ENCODE measurements around the gene CD70.
"Not testable (repeated sequence)": the region's sequence is repeated elsewhere in the genome, so short reads cannot be mapped to it uniquely, and the experiment has no call there.

Gene CD70

DNA sequence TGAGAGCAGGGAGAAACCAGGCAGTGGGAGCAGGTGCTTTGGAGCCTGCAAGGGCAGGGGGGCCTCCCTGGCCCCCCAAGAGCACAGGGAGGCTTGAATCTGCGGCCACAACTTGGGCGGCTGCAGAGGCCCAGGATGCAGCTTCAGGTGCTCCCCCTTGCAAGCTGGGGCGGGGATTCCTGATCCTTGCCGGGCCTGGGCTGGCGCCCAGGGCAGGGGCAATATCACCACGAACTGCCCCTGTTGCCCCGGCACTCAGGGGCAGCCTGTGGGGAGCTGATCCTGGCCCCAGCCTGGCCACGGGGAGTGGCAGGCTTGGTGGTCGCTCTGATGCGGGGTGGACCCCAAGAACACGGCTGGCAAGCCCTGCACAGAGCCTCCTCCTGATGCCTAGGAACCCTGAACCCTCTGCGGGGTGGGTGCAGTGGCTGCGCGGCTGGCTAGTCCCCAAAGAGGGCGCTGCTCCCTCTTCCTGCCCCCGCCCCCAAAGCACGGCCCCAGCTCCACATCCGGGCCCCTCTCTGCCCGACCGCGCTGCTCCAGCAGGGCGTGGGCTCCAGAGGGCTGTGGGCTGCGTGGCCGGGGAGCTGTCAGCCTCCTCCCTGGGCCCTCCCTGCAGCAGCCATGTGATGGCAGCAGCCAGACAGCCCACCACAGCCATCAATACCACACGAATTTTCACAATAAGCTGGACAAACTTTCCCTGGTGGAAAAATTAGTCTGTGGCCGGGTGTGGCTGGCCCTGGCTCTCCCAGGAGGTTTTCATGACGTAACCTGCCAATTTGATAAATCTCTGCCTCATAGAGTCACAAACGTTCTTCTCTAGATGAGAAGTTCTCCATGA, 39.1 kb downstream of the CD70 start:
- Histone ChIP-seq H3K9ac (ENCODE audit: low read length in 5 of 5) (no peak overlapping the region), H3K4me3 (ENCODE audit: low read depth in 1 of 5, low read length in 5 of 5) (peak overlapping the region in 1 of 5 donors; percentile 30), H3K36me3 (ENCODE audit: control insufficient read depth in 5 of 5, insufficient read depth in 5 of 5, low read length in 5 of 5) (no peaks in the 10 kb centered on the region), H3K27me3 (ENCODE audit: control insufficient read depth in 5 of 5, insufficient read depth in 4 of 5, low read length in 5 of 5) (peaks cover 0 to 10% (median 0%) of the 10 kb centered on the region in 5 donors), H3K4me1 (ENCODE audit: control insufficient read depth in 5 of 5, insufficient read depth in 5 of 5, low read length in 5 of 5) (peaks cover 0 to 6% (median 4%) of the 10 kb centered on the region in 5 donors), H3K9me3 (ENCODE audit: control insufficient read depth in 5 of 5, low read length in 5 of 5) (peaks cover 0 to 6% (median 0%) of the 10 kb centered on the region in 5 donors), H3K27ac (ENCODE audit: low read depth, low read length) (no peak overlapping the region)

DNA sequence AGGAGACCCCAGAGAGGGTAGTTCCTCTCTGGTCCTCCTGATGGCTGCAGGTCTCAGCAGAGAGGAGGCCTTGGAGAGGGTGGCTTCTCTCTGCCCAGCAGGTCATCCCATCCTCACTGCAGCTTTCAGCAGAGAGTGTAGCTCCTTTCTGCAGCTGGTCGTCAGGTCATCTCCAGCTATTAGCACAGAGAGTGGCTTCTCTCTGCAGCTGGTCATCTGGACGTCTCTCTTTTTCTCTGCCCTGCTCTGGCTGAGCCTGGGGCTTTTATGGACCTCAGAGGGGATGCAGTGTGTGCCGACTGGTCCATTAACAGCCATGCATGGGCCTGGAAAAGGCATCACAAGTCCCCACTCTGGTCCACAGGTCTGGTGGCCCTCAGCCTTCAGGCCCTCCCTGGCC, 39.9 kb downstream of the CD70 start:
- peaks cover 0 to 6% (median 0%) of the 10 kb centered on the region in 5 donors for H3K9me3 ChIP-seq (ENCODE audit: control insufficient read depth in 5 of 5, low read length in 5 of 5)
- no peak overlapping the region for H3K4me3 ChIP-seq (ENCODE audit: low read depth in 1 of 5, low read length in 5 of 5)
- peaks cover 0 to 13% (median 0%) of the 10 kb centered on the region in 5 donors for H3K27me3 ChIP-seq (ENCODE audit: control insufficient read depth in 5 of 5, insufficient read depth in 4 of 5, low read length in 5 of 5)

DNA sequence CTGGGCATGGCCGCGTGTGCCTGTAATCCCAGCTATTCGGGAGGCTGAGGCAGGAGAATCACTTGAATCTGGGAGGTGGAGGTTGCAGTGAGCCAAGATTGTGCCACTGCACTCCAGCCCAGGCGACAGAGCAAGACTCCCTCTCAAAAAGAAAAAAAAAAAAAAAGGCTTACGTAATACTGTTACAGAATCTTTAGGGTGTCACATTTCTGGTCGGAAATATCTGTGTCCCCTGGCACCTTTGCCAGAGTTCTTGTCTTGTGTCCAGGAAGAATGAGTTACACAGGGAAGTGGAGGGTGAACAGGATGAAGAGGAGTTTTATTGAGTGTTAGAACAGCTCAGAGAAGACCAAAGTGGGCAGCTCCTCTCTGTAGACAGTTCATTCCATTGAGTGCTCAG, 40.3 kb downstream of the CD70 start:
- peaks cover 0 to 13% (median 0%) of the 10 kb centered on the region in 5 donors for H3K27me3 ChIP-seq (ENCODE audit: control insufficient read depth in 5 of 5, insufficient read depth in 4 of 5, low read length in 5 of 5)
- not testable (repeated sequence) for H3K4me1 ChIP-seq (ENCODE audit: control insufficient read depth in 5 of 5, insufficient read depth in 5 of 5, low read length in 5 of 5); H3K36me3 ChIP-seq (ENCODE audit: control insufficient read depth in 5 of 5, insufficient read depth in 5 of 5, low read length in 5 of 5); H3K27ac ChIP-seq (ENCODE audit: low read depth, low read length); H3K9ac ChIP-seq (ENCODE audit: low read length in 5 of 5); H3K4me3 ChIP-seq (ENCODE audit: low read depth in 1 of 5, low read length in 5 of 5); H3K9me3 ChIP-seq (ENCODE audit: control insufficient read depth in 5 of 5, low read length in 5 of 5)

More for the DNA sequence above, 39.9 kb downstream of the CD70 start:
- Histone ChIP-seq H3K36me3 (ENCODE audit: control insufficient read depth in 5 of 5, insufficient read depth in 5 of 5, low read length in 5 of 5) (no peaks in the 10 kb centered on the region), H3K27ac (ENCODE audit: low read depth, low read length) (no peak overlapping the region), H3K4me1 (ENCODE audit: control insufficient read depth in 5 of 5, insufficient read depth in 5 of 5, low read length in 5 of 5) (peaks cover 0 to 6% (median 4%) of the 10 kb centered on the region in 5 donors), H3K9ac (ENCODE audit: low read length in 5 of 5) (no peak overlapping the region)

DNA sequence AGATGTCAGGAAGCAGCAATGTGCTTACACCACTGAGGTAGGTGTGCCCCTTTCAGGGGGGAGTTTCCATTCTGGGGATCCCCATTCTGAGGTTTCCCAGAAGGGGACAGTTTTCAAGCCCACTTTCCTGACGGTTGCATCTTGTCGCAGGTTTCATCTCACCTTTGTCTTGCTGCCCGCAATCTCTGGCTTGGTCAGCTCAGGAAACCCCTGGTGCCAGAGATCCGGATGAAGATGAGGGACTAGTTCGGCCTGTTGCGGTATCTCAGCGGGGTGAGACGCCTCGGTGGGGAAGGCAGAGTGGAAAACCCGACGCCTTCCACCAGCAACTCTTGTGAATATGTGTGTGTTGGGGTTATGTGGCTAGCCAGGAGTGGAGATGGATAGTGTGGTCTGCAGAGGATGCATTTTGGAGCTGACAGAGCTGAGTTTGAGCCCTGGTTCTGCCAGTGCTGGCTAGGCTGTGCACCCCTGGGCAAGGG, 47.0 kb downstream of the CD70 start:
- no peak overlapping the region for H3K27ac ChIP-seq (ENCODE audit: low read depth, low read length)
- peaks cover 0 to 6% (median 0%) of the 10 kb centered on the region in 5 donors for H3K9me3 ChIP-seq (ENCODE audit: control insufficient read depth in 5 of 5, low read length in 5 of 5)

DNA sequence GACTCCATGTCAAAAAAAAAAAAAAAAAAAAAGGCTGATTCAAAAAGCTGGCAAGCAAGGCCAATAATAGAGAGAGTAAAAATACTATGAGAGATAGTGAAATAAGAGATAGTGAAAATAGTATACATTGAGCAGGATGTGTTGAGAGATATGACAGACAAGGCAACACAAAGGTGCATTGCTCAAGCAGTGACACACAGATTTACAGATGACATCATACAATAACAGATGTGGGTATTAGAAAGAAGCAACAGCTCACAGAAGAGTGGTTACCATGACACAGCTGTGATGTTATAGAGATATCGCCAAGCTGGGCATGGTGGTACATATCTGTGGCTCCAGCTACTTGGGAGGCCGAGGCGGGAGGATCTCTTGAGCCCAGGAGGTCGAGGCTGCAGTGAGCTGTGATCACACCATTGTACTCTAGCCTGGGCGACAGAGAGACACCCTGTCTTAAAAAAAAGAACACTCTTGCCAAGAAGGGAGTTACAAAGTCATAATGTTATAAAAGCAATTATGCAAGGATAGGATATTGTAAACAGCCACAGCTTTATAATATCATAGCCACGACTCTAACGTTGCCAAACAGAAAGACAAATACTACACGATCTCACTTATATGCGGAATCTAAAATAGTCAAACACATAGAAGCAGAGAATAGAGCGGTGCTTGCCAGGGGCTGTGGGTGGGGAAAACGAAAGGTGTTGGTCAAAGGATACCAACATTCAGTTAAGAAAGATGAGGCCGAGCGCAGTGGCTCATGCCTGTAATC, 49.8 kb downstream of the CD70 start:
- H3K9me3 ChIP-seq (ENCODE audit: control insufficient read depth in 5 of 5, low read length in 5 of 5): no peaks in the 10 kb centered on the region
- peaks cover 0 to 4% (median 0%) of the 10 kb centered on the region in 5 donors for H3K4me1 ChIP-seq (ENCODE audit: control insufficient read depth in 5 of 5, insufficient read depth in 5 of 5, low read length in 5 of 5)
- H3K9ac ChIP-seq (ENCODE audit: low read length in 5 of 5): no peak overlapping the region
- no peak overlapping the region for H3K27ac ChIP-seq (ENCODE audit: low read depth, low read length)
- H3K4me3 ChIP-seq (ENCODE audit: low read depth in 1 of 5, low read length in 5 of 5): no peak overlapping the region
- H3K36me3 ChIP-seq (ENCODE audit: control insufficient read depth in 5 of 5, insufficient read depth in 5 of 5, low read length in 5 of 5): no peaks in the 10 kb centered on the region
- no peaks in the 10 kb centered on the region for H3K27me3 ChIP-seq (ENCODE audit: control insufficient read depth in 5 of 5, insufficient read depth in 4 of 5, low read length in 5 of 5)

More for the DNA sequence above, 47.0 kb downstream of the CD70 start:
- Histone ChIP-seq H3K9ac (ENCODE audit: low read length in 5 of 5) (no peak overlapping the region), H3K4me3 (ENCODE audit: low read depth in 1 of 5, low read length in 5 of 5) (no peak overlapping the region), H3K4me1 (ENCODE audit: control insufficient read depth in 5 of 5, insufficient read depth in 5 of 5, low read length in 5 of 5) (no peaks in the 10 kb centered on the region), H3K27me3 (ENCODE audit: control insufficient read depth in 5 of 5, insufficient read depth in 4 of 5, low read length in 5 of 5) (peaks cover 0 to 3% (median 0%) of the 10 kb centered on the region in 5 donors), H3K36me3 (ENCODE audit: control insufficient read depth in 5 of 5, insufficient read depth in 5 of 5, low read length in 5 of 5) (no peaks in the 10 kb centered on the region)

DNA sequence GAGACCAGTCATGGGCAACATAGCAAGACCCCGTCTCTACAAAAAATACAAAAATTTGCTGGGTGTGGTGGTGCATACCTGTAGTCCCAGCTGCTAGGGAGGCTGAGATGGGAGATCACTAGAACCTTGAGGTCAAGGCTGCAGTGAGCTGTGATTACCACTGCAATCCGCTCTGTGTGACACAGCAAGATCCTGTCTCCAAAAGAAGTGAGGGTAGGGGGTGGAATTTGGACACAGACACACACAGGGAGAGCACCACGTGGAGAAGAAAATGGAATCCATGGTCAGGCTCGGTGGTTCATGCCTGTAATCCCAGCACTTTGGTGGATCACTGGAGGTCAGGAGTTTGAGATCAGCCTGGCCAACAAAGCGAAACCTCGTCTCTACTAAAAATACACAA, 51.4 kb downstream of the CD70 start:
- Histone ChIP-seq H3K9ac (ENCODE audit: low read length in 5 of 5) (no peak overlapping the region), H3K36me3 (ENCODE audit: control insufficient read depth in 5 of 5, insufficient read depth in 5 of 5, low read length in 5 of 5) (peaks cover 0 to 3% (median 0%) of the 10 kb centered on the region in 5 donors), H3K27ac (ENCODE audit: low read depth, low read length) (no peak overlapping the region), H3K27me3 (ENCODE audit: control insufficient read depth in 5 of 5, insufficient read depth in 4 of 5, low read length in 5 of 5) (peaks cover 0 to 4% (median 0%) of the 10 kb centered on the region in 5 donors), H3K4me1 (ENCODE audit: control insufficient read depth in 5 of 5, insufficient read depth in 5 of 5, low read length in 5 of 5) (peaks cover 0 to 5% (median 0%) of the 10 kb centered on the region in 5 donors), H3K9me3 (ENCODE audit: control insufficient read depth in 5 of 5, low read length in 5 of 5) (no peaks in the 10 kb centered on the region), H3K4me3 (ENCODE audit: low read depth in 1 of 5, low read length in 5 of 5) (no peak overlapping the region)

Data from subcutaneous abdominal adipose tissue (tissue), 5 donors.